ENCODE data around the gene PRKX. TPM values are rescaled to one million over a fixed set of nuclear protein-coding genes. Genes with fewer than 3 reads are reported as not detected.
"Not testable (repeated sequence)": the region's sequence is repeated elsewhere in the genome, so short reads cannot be mapped to it uniquely, and the experiment has no call there.

Gene PRKX
- total and polyA plus RNA-seq, 12 donors: 1.3 to 6.8 (median 4.6) TPM

DNA sequence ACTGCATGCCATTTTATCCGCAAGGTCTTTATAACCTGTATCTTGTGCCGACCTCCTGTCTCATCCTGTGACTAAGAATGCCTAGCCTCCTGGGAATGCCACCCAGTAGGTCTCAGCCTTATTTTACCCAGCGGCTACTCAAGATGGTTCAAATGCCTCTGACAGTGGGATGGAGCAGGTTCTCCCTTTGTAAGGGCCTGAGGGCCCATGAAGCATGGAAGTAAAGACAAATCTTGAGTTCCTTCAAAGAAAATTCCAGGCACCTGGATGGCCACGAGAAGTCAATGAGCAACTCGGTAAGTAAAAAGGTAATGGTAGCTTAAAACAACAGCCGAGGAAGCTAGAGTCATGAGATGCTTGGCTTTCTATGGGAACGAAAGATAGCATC, 19.6 kb upstream of the PRKX start:
- Histone ChIP-seq H3K4me1 (replicated peaks in 1 of 2) (no peaks in the 10 kb centered on the region), H3K9me3 (replicated peaks in 1 of 3) (no peaks in the 10 kb centered on the region), H3K36me3 (replicated peaks in 1 of 2) (no peaks in the 10 kb centered on the region), H3K27ac (no peak overlapping the region), H3K27me3 (no peaks in the 10 kb centered on the region), H3K4me3 (no peak overlapping the region)
- 82 to 88% (median 84%) methylated on average over 5 to 7 of the region's 7 CpGs for whole genome bisulfite sequencing, 4 donors
- intact Hi-C loops (cut with DNase I): no loop called here
- TF ChIP-seq, protein P1, sequence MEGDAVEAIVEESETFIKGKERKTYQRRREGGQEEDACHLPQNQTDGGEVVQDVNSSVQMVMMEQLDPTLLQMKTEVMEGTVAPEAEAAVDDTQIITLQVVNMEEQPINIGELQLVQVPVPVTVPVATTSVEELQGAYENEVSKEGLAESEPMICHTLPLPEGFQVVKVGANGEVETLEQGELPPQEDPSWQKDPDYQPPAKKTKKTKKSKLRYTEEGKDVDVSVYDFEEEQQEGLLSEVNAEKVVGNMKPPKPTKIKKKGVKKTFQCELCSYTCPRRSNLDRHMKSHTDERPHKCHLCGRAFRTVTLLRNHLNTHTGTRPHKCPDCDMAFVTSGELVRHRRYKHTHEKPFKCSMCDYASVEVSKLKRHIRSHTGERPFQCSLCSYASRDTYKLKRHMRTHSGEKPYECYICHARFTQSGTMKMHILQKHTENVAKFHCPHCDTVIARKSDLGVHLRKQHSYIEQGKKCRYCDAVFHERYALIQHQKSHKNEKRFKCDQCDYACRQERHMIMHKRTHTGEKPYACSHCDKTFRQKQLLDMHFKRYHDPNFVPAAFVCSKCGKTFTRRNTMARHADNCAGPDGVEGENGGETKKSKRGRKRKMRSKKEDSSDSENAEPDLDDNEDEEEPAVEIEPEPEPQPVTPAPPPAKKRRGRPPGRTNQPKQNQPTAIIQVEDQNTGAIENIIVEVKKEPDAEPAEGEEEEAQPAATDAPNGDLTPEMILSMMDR (IDR thresholded peaks at IDR 0.05): no peak
- TF ChIP-seq POLR2A (IDR thresholded peaks at IDR 0.05): no peak
- DNase-seq: no peak

DNA sequence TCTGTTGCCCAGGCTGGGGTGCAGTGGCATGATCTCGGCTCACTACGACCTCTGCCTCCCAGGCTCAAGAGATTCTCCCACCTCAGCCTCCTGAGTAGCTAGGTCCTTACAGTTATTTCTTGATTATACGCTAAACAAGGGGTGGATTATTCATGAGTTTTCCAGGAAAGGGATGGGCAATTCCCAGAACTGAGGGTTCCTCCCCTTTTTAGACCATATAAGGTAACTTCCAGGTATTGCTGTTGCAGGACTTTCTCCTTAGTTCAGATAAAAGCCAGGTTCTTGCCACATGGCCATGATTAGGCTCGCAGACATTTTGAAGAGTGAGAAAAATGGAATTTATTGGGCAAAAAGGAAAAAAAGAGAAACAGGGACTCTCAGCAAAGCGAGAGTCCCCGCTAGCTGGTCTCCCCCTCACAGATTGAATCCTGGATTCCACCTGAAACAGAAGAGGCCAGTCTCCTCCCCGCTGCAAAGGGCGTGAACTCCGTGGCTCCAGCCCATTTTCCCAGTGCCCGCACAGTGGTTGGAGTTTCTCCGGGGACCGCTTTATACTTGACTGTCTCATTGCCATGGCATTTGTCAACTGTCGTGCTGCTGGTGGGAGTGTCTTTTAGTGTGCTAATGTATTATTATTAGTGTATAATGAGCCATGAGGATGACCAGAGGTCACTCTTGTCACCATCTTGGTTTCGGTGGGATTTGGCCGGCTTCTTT, 19.0 kb upstream of the PRKX start:
- H3K4me1 ChIP-seq (replicated peaks in 1 of 2); H3K36me3 ChIP-seq (replicated peaks in 1 of 2); H3K4me3 ChIP-seq; H3K27ac ChIP-seq; H3K9me3 ChIP-seq (replicated peaks in 1 of 3); H3K27me3 ChIP-seq; intact Hi-C loops (cut with DNase I); DNase-seq: not testable (repeated sequence)
- WGBS, 4 donors: 75 to 86% (median 78%) methylated on average over 11 to 15 of the region's 15 CpGs

DNA sequence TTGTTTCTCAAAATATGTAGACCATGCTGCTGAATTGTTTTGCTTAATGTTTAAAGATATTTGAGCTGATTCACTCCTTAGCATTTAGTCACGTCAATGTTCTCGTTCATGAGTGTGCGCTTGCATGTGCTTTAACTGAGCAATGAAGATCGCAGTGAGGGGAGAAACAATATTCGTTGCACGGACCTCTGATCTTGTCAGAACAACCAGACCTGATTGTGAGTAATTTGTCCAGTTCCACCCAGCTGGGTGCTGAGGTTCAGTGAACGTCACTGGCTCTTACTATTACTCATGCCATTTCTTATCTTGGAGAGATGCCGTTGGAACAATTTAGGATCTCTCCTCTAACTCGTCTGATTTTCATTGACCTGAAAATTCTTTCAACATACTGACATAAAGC, 15.0 kb upstream of the PRKX start:
- Histone ChIP-seq H3K27ac (no peak overlapping the region), H3K4me1 (replicated peaks in 1 of 2) (no peaks in the 10 kb centered on the region), H3K27me3 (no peaks in the 10 kb centered on the region), H3K4me3 (no peak overlapping the region), H3K36me3 (replicated peaks in 1 of 2) (no peaks in the 10 kb centered on the region), H3K9me3 (replicated peaks in 1 of 3) (no peaks in the 10 kb centered on the region)
- intact Hi-C loops (cut with DNase I): no loop called here
- no peak for DNase-seq
- no peak for TF ChIP-seq POLR2A (IDR thresholded peaks at IDR 0.05)
- TF ChIP-seq, protein P1 (IDR thresholded peaks at IDR 0.05): no peak
- WGBS, 4 donors: 43 to 49% (median 46%) methylated on average over 9 of the region's 9 CpGs

DNA sequence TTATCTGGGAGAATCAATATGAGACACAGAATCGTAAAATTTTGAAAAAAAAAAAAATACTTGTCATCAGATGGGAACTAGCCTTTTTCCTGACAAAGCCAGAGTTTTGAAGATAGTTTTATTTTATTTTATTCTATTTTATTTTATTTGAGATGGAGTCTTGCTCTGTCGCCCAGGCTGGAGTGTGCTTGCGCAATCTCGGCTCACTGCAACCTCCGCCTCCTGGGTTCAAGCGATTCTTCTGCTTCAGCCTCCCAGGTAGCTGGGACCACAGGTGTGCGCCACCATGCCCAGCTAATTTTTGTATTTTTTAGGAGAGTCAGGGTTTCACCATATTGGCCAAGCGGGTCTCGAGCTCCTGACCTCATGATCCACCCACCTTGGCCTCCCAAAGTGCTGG, 10.0 kb upstream of the PRKX start:
- H3K9me3 ChIP-seq (replicated peaks in 1 of 3); H3K27me3 ChIP-seq; DNase-seq; H3K4me1 ChIP-seq (replicated peaks in 1 of 2); H3K27ac ChIP-seq; intact Hi-C loops (cut with DNase I); H3K4me3 ChIP-seq; H3K36me3 ChIP-seq (replicated peaks in 1 of 2): not testable (repeated sequence)
- WGBS, 4 donors: 84 to 87% (median 86%) methylated on average over 8 to 9 of the region's 9 CpGs

DNA sequence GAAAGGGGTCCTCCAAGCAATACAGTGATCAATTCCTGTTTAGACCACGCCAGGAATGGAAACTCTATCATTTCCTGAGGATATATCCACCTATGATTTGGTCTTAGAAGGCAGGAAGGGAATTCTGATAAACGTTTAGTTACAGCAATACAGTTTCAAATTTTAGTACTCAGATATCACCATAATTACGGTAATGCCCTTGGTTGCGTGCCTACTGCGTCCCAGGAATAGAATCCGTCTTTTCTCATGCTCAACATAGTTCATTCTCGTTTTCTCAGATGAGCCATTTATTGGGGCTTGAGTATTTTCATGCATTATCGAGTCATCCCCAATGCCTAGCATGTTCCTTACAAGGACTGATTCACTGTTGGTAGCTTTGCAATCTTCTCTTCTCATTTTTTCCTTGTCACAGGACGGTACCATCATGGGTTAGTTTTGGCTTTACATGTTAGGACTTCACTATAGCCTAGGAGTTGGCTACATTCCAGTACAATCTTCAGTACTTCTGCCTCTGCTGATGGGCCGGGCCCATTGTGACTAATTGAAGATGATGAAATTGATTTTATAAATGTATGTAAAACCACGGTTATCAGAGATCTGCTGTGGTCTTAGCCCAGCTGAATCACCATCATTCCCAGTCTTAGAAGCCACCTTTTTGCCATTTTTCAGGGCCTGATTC, 4.4 kb upstream of the PRKX start:
- Histone ChIP-seq H3K4me1 (replicated peaks in 1 of 2) (no peaks in the 10 kb centered on the region), H3K36me3 (replicated peaks in 1 of 2) (no peaks in the 10 kb centered on the region), H3K27ac (no peak overlapping the region), H3K4me3 (no peak overlapping the region), H3K9me3 (replicated peaks in 1 of 3) (no peaks in the 10 kb centered on the region), H3K27me3 (peaks cover 2% of the 10 kb centered on the region)
- 52 to 60% (median 60%) methylated on average over 10 to 11 of the region's 11 CpGs for WGBS, 4 donors
- DNase-seq: no peak
- no peak for TF ChIP-seq POLR2A (IDR thresholded peaks at IDR 0.05)
- TF ChIP-seq, protein P1 (IDR thresholded peaks at IDR 0.05): no peak
- intact Hi-C loops (cut with DNase I): no loop called here

Data from adrenal gland (tissue), 12 donors.